NCI-H2029 (cell line): ENCODE measurements around the gene CHI3L1.

ENCODE experiments used
- DNase-seq: peaks from one replicate; lab custom pipeline; 2025; lab: John Stamatoyannopoulos, UW

CHI3L1 gene

GRCh38 chr1:203204756-203205155 lies 18.3 kb upstream of the CHI3L1 start:
- no peak for DNase-seq

GRCh38 chr1:203202431-203203245 lies 16.1 kb upstream of the CHI3L1 start:
- DNase-seq, result no peak

- DNase-seq, result no peak
Measured at GRCh38 chr1:203201516-203202205, 15.2 kb upstream of the CHI3L1 start.

- no peak for DNase-seq
Measured at GRCh38 chr1:203200916-203201315, 14.4 kb upstream of the CHI3L1 start.

GRCh38 chr1:203199816-203200571 lies 13.5 kb upstream of the CHI3L1 start:
- DNase-seq, result no peak

- no peak for DNase-seq
Measured at GRCh38 chr1:203199481-203199815, 12.9 kb upstream of the CHI3L1 start.

- DNase-seq, result no peak
Measured at GRCh38 chr1:203199002-203199401, 12.5 kb upstream of the CHI3L1 start.

- DNase-seq, result no peak
Measured at GRCh38 chr1:203197625-203198024, 11.1 kb upstream of the CHI3L1 start.

GRCh38 chr1:203196371-203196770 lies 9.9 kb upstream of the CHI3L1 start:
- no peak for DNase-seq

- no peak for DNase-seq
Measured at GRCh38 chr1:203190949-203191348, 4.4 kb upstream of the CHI3L1 start.

GRCh38 chr1:203189951-203190352 lies 3.4 kb upstream of the CHI3L1 start:
- no peak for DNase-seq

GRCh38 chr1:203188686-203189232 lies 2.3 kb upstream of the CHI3L1 start:
- DNase-seq, result no peak

- DNase-seq, result no peak
Measured at GRCh38 chr1:203187689-203188264, 1.3 kb upstream of the CHI3L1 start.

GRCh38 chr1:203187304-203187685 lies 791 bp upstream of the CHI3L1 start:
- DNase-seq, result no peak

GRCh38 chr1:203186091-203186445 lies 436 bp downstream of the CHI3L1 start:
- no peak for DNase-seq

- no peak for DNase-seq
Measured at GRCh38 chr1:203185585-203185984, 919 bp downstream of the CHI3L1 start.

- DNase-seq, result no peak
Measured at GRCh38 chr1:203185061-203185461, 1.4 kb downstream of the CHI3L1 start.

- DNase-seq, result no peak
Measured at GRCh38 chr1:203184467-203184866, 2.0 kb downstream of the CHI3L1 start.

- DNase-seq, result no peak
Measured at GRCh38 chr1:203183828-203184227, 2.7 kb downstream of the CHI3L1 start.

GRCh38 chr1:203182387-203182953 lies 4.0 kb downstream of the CHI3L1 start:
- no peak for DNase-seq

GRCh38 chr1:203181586-203182386 lies 4.7 kb downstream of the CHI3L1 start:
- no peak for DNase-seq
